Hematopoietic multipotent progenitor cell treated with erythropoietin and hydrocortisone succinate and interleukin-3 and kit ligand, for 8 days (in vitro differentiated cells): ENCODE data around the gene COG8.

Source experiments
- DNase-seq: peaks from one replicate; pipeline ENCODE4 v3.0.0-alpha.2; 2015

COG8 gene

DNA sequence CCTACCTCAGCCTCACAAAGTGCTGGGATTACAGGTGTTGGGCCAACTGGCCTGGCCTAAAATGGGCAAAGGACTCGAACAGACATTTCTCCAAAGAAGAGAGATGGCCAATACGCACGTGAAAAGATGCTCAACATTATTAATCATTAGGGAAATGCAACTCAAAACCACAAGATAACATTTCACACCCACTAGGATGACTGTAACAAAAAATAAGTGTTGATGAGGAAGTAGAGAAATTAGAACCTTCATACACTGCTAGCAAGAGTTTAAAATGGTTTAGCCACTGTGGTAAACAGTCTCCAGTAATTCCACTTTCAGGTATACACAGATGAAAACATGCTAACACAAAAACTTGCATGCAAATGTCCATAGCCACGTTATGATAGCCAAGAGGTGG is 6.6 kb upstream of the COG8 start:
- DNase-seq, result no peak

DNA sequence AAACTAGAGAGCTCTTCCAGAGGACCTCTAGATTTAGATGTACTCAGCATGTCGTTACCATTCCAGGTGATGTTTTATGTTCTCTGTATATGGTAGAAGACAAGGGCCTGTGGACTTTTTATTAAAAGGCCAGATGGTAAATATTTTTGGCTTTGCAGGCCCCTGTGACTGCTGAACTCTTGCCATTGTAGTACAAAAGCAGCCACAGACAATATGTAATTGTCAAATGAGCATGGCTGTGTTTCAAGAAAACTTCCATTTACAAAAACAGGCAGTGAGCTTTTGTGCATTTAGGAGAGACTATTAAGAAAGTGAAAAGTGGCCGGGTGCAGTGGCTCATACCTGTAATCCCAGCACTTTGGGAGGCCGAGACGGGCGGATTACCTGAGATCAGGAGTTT is 4.8 kb upstream of the COG8 start:
- DNase-seq, result no peak

DNA sequence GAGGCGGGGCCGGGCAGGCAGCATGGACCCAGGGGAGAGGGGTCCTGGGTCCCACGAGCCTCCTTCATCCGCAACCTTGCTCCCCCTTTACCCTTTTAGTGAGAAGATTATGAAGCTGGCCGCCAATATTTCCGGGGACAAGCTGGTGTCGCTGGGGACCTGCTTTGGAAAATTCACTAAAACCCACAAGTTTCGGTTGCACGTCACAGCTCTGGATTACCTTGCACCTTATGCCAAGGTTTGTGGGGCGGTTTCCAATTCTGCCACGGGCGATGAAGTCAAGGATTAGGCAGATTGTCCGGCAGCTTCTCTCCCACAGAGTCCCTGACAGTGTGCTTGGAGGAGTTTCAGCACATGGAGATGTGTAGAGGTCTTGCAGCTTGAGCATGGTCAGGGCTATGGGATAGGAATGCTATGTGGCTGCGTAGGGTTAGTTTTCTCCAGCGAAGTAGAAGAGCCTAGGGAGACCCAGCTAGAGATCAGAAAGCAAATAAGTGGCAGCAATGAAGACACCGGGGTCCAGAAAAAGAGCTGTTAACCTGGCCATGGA is 806 bp upstream of the COG8 start:
- DNase-seq, result peak; percentile 31

DNA sequence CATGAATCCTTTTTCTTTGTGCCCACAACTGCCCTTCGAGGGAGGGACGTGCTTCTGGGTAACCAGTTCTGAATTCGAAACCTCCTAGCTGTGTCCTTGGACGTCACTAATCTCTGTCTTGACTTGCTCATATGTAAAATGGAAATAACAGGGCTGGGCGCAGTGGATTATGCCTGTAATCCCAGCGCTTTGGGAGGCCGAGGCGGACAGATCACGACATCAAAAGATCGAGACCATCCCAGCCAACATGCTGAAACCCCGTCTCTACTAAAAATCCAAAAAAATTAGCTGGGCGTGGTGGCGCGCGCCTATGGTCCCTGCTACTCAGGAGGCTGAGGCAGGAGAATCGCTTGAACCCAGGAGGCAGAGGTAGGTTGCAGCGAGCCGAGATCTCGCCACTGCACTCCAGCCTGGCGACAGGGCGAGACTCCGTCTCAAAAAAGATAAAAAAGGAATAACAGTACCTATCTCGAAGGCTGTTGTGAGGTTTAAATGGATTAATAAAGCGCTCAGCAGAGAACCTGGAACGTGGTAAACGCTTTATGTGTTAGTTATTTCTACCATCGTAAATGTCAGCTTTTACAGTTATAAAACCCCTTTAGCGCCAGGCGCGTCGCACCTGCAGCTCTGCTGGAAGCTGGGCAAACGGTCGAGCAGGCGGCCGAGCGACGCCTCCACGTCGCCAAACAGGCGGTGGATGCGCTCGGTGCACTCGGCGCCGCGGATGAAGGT is 641 bp downstream of the COG8 start:
- no peak for DNase-seq

DNA sequence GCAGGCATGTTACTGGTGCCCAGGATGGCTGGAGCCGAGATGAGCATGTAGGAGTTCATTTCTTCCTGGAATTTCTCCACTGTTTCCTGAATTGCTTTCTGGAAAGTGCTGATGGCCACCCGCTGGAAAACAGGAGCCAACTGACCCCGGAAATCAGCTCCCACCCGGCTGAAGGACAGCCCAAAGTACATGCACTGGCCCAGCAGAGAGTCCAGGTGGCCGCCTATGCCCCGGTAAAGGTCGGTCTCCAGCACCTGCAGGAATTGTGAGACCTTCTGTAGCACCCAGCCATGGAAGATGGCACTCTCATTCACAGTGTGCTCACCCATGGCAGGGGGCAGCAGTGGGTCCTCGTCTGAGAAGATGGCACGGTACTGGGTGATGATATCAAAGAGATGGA is 4.7 kb downstream of the COG8 start:
- DNase-seq, result no peak

DNA sequence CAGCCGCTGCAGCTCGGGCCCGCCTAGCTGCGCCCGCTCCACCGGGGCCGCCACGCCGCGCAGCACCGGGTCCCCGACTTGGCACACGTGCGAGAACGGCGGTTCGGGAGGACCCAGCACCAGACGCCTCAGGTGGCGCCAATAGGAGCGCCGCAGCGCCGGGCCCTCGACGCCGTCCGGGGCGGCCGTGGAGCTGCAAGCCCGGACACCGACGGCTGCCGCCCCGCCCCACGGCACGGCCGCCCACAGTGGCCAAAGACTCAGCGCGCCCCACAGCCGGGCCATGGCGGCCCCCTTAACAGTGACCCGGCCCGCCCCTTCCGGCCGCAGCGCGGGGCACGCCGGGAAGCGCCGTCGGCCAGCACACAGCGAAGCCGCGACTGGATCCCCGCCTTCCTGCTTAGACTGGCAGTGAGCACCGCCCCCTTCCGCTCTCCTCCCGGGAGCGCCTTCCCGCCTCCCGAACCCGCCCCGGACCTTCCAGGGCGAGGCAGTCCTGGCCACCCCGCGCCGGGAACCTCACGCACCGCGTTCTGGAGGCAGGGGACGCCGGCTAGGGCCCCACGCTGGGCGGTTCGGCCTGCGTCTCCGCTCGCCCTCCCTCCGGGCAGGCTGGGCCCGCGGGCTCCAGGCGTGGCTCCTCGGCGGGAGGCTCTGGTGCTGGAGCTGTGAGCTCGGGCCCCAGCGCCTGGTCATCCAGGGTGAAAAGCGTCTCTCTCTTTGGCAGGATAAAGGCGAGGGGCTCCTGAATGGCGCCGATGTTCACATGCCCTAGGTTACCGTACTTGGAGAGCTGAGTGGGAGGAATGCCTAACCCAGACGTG is 8.9 kb downstream of the COG8 start, which contains the start of gene PDF:
Gene PDF (minus strand): TSS at position 303 of the 824 bp plus-strand sequence. CDS start 18 bp downstream, at position 285.
- DNase-seq, result peak; percentile 90

DNA sequence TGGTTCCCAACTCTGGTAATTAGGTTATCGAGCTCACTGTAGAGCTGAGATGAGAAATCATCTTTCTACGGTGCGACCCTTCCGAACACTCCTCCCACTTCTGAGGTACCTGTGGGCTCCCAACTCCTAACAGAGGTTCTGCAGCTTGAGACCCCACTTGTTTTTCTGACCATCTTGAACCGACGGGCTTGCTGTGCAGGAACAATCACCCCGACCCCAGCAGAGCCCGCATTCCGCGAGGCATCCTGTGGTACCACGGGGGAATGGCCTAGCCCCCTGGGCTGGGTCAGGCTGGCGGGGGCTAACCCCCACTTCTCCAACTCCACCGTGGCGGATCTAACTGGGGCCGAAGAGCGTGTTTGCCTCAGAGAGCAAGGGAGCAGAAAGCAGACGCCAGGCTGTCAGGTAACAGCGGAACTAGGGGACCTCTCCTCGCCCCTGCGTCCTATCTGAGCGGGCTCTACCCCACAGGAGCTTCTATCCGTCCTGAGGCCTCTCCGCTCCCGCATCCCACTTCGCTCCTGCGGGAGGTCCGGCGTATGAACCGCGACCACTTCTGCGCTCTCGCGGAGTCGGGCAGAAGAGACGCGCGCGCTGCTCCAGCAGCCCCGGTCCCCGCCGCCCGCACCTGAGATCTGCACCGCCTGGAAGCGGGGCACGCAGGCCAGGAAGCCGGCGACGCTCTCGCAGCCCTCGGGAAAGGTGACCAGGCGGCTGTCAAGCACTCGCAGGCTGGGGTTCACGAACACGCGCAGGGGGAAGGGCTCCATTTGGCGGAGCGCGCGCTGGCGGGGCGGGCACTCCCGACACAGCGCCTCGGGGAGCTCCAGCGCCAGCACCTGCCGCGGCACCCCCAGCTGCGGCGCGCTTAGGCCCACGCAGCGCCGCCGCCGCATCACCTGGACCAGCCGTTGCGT is 9.7 kb downstream of the COG8 start:
- DNase-seq, result peak; percentile 32

DNA sequence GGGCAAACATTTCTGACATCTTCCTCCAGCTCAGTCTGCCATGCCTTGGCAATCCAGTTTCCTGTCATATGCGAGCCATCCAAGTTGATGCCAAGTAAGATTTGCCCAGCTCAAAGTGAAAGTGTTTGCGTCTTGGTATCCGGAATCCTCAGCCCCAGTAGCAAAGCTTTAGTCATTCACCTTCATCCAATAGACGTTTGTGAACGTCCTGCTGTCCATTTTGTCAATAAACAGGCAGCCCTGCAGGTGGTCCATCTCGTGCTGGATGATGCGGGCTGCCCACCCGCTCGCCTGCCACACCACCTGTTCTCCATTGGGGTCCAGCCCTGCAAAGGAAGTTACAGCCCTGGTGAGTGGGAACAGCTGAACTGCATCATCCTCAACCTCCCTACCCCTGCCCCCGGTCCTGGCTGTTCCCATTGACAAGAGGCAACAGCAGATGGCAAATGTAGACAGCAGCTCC is 10.5 kb downstream of the COG8 start:
- DNase-seq, result no peak

DNA sequence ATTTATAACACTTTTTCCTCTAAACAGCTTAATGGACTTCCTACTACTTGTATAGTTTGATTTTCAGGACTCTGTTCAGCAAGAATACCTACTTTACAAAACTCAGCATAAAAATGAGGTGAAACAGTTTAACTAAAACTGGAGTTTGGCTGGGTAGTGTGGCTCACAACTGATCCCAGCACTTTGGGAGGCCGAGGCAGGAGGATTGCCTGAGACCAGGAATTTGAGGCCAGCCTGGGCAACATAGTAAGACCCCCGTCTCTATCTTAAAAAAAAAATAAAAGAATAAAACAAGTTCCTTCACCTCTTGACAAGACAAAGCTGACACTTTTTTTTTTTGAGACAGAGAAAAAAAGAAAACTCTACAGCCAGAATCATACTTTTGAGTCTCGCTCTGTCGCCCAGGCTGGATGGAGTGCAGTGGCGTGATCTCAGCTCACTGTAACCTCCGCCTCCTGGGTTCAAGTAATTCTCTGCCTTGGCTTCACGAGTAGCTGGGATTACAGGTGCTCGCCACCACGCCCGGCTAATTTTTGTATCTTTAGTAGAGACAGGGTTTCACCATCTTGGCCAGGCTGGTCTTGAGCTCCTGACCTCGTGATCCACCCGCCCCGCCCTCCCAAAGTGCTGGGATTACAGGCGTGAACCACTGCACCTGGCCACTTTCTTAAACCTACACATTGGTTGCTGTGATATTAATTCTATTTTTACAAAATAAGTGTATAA is 11.6 kb downstream of the COG8 start:
- no peak for DNase-seq

DNA sequence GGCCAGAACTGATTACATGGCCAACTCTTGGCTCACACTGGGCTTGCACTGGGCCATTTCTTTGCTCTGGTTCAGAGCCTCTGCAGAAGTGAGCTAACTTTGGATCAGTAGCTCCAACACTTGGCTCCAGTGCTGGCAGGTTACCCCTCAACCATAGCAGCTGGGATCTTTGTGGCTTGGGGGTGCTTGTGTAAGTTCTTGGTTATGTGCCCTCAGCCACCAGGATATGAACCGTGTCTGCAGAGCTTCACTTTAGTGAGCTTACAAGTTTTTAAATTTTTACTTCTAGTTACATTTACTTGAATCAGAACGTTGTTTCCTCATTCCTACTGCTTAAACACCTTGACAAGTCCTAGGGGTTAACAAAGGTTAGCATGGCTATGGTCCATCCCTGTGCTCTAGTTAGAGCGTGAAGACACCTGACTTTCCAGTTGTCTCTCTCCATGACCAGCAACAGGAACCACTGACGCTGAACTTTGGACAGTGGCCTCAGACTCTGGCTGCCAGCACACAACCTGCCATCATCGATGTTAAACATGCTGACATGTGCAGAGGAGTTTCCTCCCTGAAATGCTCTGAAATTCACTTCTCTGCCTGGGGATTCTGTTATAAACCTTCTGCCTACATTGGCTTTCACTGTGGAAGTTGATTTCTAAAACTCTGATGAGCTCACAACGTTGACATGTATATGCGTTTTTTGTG is 13.0 kb downstream of the COG8 start:
- DNase-seq, result no peak

DNA sequence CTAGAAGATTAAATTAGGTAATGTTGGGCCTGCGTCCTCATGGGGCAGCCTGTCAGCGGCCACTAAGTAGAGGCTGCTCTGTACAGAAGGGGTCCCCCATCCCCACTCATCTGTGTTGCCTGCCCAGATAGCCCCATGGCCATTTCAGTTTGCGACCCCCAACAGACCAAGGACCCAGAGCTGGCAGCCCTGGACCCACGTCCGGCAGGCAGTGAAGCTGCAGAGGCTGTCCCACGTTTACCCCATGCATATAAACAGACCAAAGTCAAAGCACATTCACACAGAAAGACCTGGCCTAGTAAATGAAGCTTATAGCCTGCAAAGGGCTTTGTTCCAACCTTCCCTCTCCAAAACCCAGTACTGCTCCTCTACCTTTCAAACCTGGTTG is 13.6 kb downstream of the COG8 start:
- DNase-seq, result no peak

DNA sequence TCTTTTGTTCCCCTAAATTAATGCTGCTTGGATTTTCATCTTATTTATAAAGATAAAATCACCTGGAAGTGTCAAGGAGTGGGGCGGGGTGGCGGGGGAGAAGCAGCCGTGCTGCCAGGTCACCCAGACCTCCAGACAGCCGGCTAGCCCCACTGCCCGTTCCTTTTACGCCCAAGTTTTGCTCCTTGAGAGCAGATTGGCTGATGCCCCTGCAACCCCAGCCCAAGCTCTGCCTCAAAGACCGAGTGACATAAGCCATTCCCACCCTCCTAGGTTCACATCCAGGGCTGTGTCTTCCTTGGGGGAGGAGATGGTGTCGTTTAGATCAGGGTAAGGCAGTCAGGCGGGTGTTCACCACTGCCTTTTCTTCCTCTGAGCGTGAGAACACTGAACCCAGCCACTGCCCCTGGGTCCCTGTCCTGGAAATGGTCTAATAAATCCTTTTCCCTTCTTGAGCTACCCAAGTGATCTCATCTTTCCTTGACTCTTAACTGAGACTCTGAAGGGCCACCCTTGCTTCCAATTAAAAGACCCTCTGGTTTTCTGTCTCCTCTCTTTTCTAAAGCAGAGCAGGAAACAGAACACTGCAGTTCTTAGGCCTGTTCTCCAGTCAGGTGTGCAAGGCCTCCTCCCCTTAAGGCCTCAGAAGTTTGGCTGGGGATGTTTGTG is 14.6 kb downstream of the COG8 start:
- DNase-seq, result no peak

DNA sequence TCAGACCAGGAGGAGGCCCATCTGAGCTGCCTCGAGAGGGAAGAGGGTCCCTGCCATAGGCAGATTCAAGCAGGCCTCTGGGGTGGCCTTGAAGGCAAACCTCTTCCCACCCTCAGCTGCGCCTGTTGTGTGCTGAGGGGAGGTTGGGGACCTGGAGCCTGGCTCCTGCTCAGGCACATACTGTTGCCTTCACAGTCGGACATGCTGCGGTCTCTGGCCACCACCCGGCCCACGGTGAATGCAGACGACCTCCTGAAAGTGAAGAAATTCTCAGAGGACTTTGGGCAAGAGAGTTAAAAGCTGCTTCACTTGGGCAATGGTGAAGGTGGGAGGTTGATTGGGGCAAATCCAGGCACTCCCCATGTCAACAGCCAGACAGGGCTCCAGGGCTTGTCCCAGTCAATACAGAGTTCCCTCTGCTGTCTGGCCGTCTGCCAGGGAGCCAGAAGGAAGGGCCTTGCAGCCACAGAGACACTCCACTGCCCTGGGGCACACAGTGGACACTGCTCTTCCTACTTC is 15.3 kb downstream of the COG8 start:
- no peak for DNase-seq

DNA sequence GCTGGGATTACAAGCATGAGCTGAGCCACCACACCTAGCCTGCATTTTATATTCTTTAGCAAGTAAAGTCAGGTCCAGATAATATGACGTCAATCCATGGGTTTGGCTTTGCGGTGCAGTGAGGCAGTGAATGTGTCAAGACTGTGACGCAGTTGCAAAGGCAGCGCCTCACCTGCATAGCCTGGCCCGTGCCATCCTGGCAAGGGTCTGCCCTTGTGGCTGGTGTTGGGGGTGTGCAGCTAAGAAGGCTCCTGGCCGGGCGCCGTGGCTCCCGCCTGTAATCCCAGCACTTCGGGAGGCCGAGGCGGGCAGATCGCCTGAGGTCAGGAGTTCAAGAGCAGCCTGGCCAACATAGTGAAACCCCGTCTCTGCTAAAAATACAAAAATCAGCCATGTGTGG is 15.9 kb downstream of the COG8 start:
- DNase-seq, result no peak

DNA sequence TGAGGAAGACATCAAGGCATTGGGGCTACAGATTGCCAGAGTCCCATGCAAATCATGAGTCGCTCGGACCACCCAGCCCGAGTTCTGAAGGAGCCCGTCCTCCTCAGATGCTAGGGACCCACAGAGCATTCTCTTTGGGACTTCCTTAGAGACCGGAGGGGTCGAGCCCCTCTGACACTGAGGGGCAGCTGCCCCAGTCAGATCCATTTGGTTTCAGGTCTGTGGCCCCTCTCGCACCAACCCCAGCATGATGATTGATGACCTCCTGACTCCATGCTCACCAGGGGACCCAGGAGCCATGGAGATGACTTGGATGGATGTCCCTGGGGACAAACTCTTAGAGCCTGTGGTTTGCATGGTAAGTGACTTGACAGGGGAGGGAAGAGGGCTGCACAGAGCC is 17.0 kb downstream of the COG8 start:
- DNase-seq, result no peak

DNA sequence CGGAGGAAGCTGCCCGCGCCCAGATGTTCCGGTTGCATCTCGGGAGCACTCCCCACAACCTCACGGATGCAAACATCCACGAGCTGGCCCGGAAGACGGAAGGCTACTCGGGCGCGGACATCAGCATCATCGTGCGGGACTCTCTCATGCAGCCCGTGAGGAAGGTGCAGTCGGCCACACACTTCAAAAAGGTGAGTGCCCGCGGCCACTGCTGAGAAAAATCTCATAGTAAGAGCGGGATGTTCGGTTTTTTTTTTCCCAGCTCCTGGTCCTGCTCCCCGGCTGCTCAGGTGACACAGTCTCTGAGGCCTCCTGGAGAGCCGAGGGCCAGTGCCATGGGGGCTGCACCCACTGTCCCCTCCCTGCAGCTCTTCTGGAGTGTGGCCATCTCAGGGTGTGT is 18.3 kb downstream of the COG8 start:
- no peak for DNase-seq

DNA sequence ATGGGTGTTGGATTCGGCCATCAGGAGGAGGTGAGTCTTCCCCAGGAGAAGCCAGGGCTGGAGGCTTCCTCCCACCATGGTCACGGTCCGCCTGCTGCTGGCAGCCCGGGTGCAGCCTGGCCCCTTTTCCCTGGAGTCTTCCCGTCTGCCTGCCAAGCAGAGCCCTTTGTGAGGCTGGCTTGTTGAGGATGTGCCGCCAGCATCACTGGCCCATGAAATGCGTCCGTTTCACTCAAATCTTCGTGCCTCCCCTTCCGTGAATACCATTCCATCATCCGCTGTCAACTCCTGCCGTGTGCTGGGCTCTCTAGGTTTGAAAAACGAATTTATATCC is 18.7 kb downstream of the COG8 start:
- DNase-seq, result no peak

DNA sequence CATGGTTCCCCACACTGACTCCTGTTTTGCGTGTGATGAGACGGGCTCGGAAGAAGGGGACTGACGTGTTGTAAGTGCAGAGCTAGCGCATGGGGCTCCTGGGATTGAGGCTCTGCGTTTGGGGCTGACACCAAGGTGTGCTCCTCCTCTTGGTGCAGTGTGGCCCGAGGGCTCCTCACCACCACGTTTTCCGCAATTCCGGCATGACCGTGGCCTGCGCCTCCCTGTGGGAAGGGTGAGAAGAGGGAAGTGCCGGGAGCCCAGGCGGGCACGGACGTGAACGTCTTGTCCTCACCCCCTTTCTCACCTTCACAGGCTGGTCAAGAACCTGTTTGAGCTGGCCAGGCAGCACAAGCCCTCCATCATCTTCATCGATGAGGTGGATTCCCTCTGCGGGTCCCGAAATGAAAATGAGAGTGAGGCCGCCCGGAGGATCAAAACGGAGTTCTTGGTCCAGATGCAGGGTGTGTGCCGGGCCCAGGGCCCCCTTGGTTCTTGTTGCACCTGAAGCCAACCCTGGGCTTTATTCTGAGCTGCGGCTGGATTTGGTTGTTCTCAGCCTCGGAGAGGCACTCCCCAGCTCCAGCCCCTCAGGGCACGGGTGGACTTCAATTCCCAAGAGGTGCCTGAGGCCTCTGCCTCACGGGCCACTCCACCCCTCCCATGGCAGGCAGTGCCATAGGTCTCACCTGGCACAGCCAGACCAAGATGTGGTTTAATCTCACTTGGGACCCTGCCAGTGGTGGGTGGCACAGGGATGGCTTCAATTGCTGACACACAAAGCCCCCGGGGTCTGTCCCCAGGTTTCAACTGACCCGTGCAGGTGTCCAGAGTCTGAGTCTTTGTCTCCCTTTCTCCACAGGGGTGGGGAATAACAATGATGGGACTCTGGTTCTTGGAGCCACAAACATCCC is 19.3 kb downstream of the COG8 start:
- DNase-seq, result no peak

DNA sequence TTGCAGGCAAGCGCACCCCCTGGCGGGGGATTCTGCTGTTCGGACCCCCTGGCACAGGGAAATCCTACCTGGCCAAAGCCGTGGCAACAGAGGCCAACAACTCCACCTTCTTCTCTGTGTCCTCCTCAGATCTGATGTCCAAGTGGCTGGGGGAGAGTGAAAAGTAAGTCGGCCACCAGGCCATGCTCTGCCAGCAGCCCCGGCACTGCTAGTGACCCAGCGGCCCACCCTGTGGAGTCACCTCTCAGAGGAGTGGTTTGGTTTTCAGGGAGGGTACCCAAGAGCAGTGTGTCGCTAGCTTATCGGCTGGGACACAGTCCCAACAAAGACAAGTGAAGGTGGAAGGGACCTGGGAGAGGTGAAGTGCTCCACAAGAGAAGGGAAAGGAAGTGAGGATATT is 20.0 kb downstream of the COG8 start:
- no peak for DNase-seq

DNA sequence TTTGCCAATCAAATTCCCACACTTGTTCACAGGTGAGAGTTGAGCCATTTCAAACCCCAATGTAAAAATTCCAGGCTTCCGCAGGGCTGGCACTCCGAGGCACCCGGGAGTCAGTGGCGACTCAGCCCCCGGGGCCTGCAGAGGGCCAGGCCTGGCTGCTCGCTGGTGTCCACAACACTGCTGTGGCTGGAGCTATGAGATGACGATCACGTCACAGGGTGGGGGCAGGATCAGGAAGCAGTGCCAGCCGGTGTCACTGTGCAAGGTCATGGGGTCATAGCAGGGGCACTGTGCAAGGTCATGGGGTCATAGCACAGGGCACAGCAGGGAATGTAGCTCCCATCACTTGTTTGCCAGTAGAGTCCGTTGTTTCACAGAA is 20.5 kb downstream of the COG8 start:
- no peak for DNase-seq
